ENCODE measurements around the gene ARL11. TPM values are rescaled to one million over a fixed set of nuclear protein-coding genes. Genes with fewer than 3 reads are reported as not detected.

The ARL11 gene
- total and polyA plus RNA-seq, 2 of the 4 experiments (the other 2 are of a cell fraction): not detected

- H4K8ac ChIP-seq (ENCODE audit: low read depth in 2 of 2, low read length in 2 of 2): no peak overlapping the region
- CTCF ChIA-PET: no interaction called here
- H4K5ac ChIP-seq (ENCODE audit: low read depth, low read length): no peak overlapping the region
- BruUV-seq (replicated peaks): no TSS peak
- peak overlapping the region; percentile 43 for H2AFZ ChIP-seq (replicated peaks; ENCODE audit: low read length, poor library complexity)
- H3K9me3 ChIP-seq (ENCODE audit: control insufficient read depth, insufficient read depth, low read length): no peaks in the 10 kb centered on the region
- no peaks in the 10 kb centered on the region for H3K36me3 ChIP-seq (ENCODE audit: control insufficient read depth, insufficient read depth, low read length)
- no peaks in the 10 kb centered on the region for H3K27me3 ChIP-seq (ENCODE audit: control insufficient read depth, insufficient read depth, low read length)
- H3K27ac ChIP-seq (ENCODE audit: insufficient read depth, low read length): no peak overlapping the region
- TF ChIP-seq USF2 (IDR thresholded peaks at IDR 0.05; ENCODE audit: low read depth, low read length) (no peak), RFX5 (IDR thresholded peaks at IDR 0.05; ENCODE audit: low read depth, low read length) (no peak), MAFK (IDR thresholded peaks at IDR 0.05; ENCODE audit: low read depth, low read length) (no peak), FOS (IDR thresholded peaks at IDR 0.05; ENCODE audit: low read depth, low read length) (no peak), SMC3 (IDR thresholded peaks at IDR 0.05; ENCODE audit: low read depth, low read length) (no peak), POLR2A (IDR thresholded peaks at IDR 0.05; ENCODE audit: low read depth, low read length) (no peak), RCOR1 (IDR thresholded peaks at IDR 0.05; ENCODE audit: insufficient replicate concordance, low read length) (no peak), MXI1 (IDR thresholded peaks at IDR 0.05; ENCODE audit: borderline replicate concordance, low read depth, low read length) (no peak)
- no peak overlapping the region for H4K91ac ChIP-seq (ENCODE audit: insufficient read depth, low read depth, low read length)
- ATAC-seq (ENCODE audit: low read depth) (no peak), DNase-seq (no peak)
- H3K23ac ChIP-seq (ENCODE audit: low read depth, low read length): no peak overlapping the region
- POLR2A ChIA-PET (ENCODE audit: unreplicated experiment): no interaction called here
- H3K4ac ChIP-seq (ENCODE audit: low read depth, low read length): no peak overlapping the region
- H3K18ac ChIP-seq (ENCODE audit: low read depth, low read length): no peak overlapping the region
- no peak overlapping the region for H2BK20ac ChIP-seq (ENCODE audit: low read depth, low read length)
- no peak overlapping the region for H3K14ac ChIP-seq (replicated peaks; ENCODE audit: low read depth, low read length)
- H4K20me1 ChIP-seq (ENCODE audit: insufficient read depth, low read length): no peaks in the 10 kb centered on the region
- in situ Hi-C loops (cut with MboI; ENCODE audit: low sequenced_read_pairs) (no loop called here), dilution Hi-C loops (cut with HindIII; ENCODE audit: low sequenced_read_pairs, unreplicated experiment) (no loop called here), intact Hi-C loops (cut with micrococcal nuclease) (loop anchor here (10.0 kb wide), 1 partner anchor 630 kb away; the partner anchor contains the start of gene FNDC3A)
- no peaks in the 10 kb centered on the region for H3K4me1 ChIP-seq (ENCODE audit: control insufficient read depth, insufficient read depth, low read length)
- H3K9me1 ChIP-seq (ENCODE audit: insufficient read depth, low read length): no peaks in the 10 kb centered on the region
- no peak overlapping the region for H3K4me2 ChIP-seq (ENCODE audit: low read depth, low read length)
- H2BK120ac ChIP-seq (ENCODE audit: low read depth, low read length): no peak overlapping the region
- no peak overlapping the region for H2BK15ac ChIP-seq (ENCODE audit: low read depth, low read length)
- no peak overlapping the region for H3K9ac ChIP-seq (ENCODE audit: low read depth, low read length)
- no peaks in the 10 kb centered on the region for H3K79me1 ChIP-seq (ENCODE audit: low read depth in 1 of 2, low read length in 2 of 2)
- H2AK5ac ChIP-seq (ENCODE audit: low read depth, low read length): no peak overlapping the region
- 54% methylated on average over 5 of the region's 5 CpGs; no CpG with 5 or more reads in 1 of the 2 experiments for WGBS, 2 experiments (ENCODE audit: extremely low coverage in 2 of 2, insufficient read length in 1 of 2)
- H2BK5ac ChIP-seq (ENCODE audit: low read depth, low read length, poor library complexity, severe bottlenecking): no peak overlapping the region
- no peak overlapping the region for H3K56ac ChIP-seq (ENCODE audit: extremely low read depth, insufficient read depth, low read length)
- H2AK9ac ChIP-seq (replicated peaks; ENCODE audit: low read depth, low read length, poor library complexity): no peak overlapping the region
- H3K4me3 ChIP-seq (ENCODE audit: insufficient read depth, low read depth, low read length): no peak overlapping the region
Observed at GRCh38 chr13:49604570-49604969, 23.7 kb upstream of the ARL11 start.
